ENCODE data around the gene PIGT.
"Not testable (repeated sequence)": the region's sequence is repeated elsewhere in the genome, so short reads cannot be mapped to it uniquely, and the experiment has no call there.

PIGT gene

GRCh38 chr20:45467172-45467571, 51.2 kb downstream of the PIGT start:
- no peak for DNase-seq

GRCh38 chr20:45467861-45468260, 51.9 kb downstream of the PIGT start:
- peak; percentile 83 for DNase-seq

- peak; percentile 90 for DNase-seq
Observed at GRCh38 chr20:45469336-45470261, 53.7 kb downstream of the PIGT start, which contains the start of gene WFDC2. TSS of gene WFDC2 (plus strand) at chr20:45469753. CDS start at chr20:45469782, 29 bp downstream.

- peak; percentile 92 for DNase-seq
Observed at GRCh38 chr20:45470262-45470931, 54.5 kb downstream of the PIGT start.

- peak; percentile 74 for DNase-seq
Observed at GRCh38 chr20:45470937-45471336, 55.0 kb downstream of the PIGT start.

- DNase-seq: not testable (repeated sequence)
Observed at GRCh38 chr20:45472286-45472685, 56.3 kb downstream of the PIGT start.

All from DMS53 (cell line).